Activated CD8-positive, alpha-beta T cell treated with anti-CD3 and anti-CD28 coated beads, Interleukin-2, amount 10 ng/mL, durations not matched to agents 7 days and 5 days (primary cell): ENCODE measurements around the gene LGR4. TPM values are rescaled to one million over a fixed set of nuclear protein-coding genes. Genes with fewer than 3 reads are reported as not detected.

Experiments used
- ATAC-seq: fragments of 150-1000 bp; cut with Tn5 transposase; one replicate; pipeline ENCODE4 v1.10.0; 2021; ENCODE audit warnings: moderate library complexity
- CTCF ChIA-PET: fragments of 350-600 bp; sonication (Branson Sonifier 250); formaldehyde crosslinking; loops from one replicate; lab custom pipeline; 2021; ENCODE audit warnings: antibody characterized with exemption; lab: Charles Lee
- POLR2A ChIA-PET: fragments of 350-600 bp; sonication (Branson Sonifier 250); formaldehyde crosslinking; loops from one replicate; lab custom pipeline; 2021; ENCODE audit warnings: antibody characterized with exemption; lab: Charles Lee
- DNase-seq: peaks from one replicate; pipeline ENCODE4 v3.0.0-alpha.2; 2020
- H3K27ac Mint-ChIP-seq: one replicate; pipeline ENCODE4 v1.8.0; 2021; ENCODE audit warnings: mild to moderate bottlenecking, mixed read lengths
- H3K27me3 Mint-ChIP-seq: one replicate; pipeline ENCODE4 v1.8.0; 2021; ENCODE audit warnings: low read depth, mixed read lengths
- H3K36me3 Mint-ChIP-seq: one replicate; pipeline ENCODE4 v1.8.0; 2021; ENCODE audit warnings: low read depth, mixed read lengths
- H3K4me1 Mint-ChIP-seq: one replicate; pipeline ENCODE4 v1.8.0; 2021; ENCODE audit warnings: low read depth, mixed read lengths
- H3K4me3 Mint-ChIP-seq: one replicate; pipeline ENCODE4 v1.8.0; 2021; ENCODE audit warnings: mild to moderate bottlenecking, mixed read lengths
- H3K9me3 Mint-ChIP-seq: one replicate; pipeline ENCODE4 v1.8.0; 2022; ENCODE audit warnings: mixed read lengths; ENCODE audit not compliant: insufficient read depth
- total RNA-seq, 2 experiments: library from RNA; stranded (reverse); gene quantifications; one replicate each; pipeline ENCODE4 v1.2.3, GENCODE V29; 2021

The LGR4 gene
- total RNA-seq, 2 experiments from 2014 or later = 0.05 TPM; not detected in 1

GRCh38 chr11:27437829-27438594, 34.6 kb downstream of the LGR4 start:
- Mint-ChIP-seq H3K9me3 (no peaks in the 10 kb centered on the region), H3K36me3 (no peaks in the 10 kb centered on the region), H3K4me1 (no peaks in the 10 kb centered on the region), H3K4me3 (no peak overlapping the region), H3K27ac (no peak overlapping the region), H3K27me3 (peaks cover 4% of the 10 kb centered on the region)
- POLR2A ChIA-PET = no interaction called here
- no peak for DNase-seq
- CTCF ChIA-PET = no interaction called here
- ATAC-seq = no peak

- ATAC-seq = no peak
Observed at GRCh38 chr11:27436916-27437315, 35.7 kb downstream of the LGR4 start.

DNA sequence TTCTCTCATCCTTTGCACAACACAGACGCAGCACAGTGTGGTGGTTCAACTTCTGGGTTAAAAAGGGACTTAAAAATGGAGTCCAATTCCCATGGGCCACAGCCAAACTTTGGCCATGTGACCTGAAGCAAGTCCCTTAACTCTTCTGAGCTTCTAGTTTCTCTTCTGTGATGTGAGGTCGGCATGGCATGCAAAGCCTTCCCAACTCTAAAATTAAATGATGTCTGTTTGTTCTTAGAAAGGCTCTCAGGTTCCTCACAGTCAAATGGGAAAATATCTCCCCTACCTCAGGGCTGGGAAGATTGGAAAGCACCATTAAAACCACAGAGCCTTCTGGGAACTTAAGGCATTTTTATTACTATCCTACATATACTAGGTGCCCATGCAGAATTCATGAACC, 38.8 kb downstream of the LGR4 start:
- CTCF ChIA-PET = no interaction called here

More at GRCh38 chr11:27436916-27437315, 35.7 kb downstream of the LGR4 start:
- CTCF ChIA-PET = no interaction called here
- Mint-ChIP-seq H3K4me3 (no peak overlapping the region), H3K4me1 (no peaks in the 10 kb centered on the region), H3K36me3 (no peaks in the 10 kb centered on the region), H3K27me3 (peaks cover 3% of the 10 kb centered on the region), H3K9me3 (no peaks in the 10 kb centered on the region), H3K27ac (no peak overlapping the region)
- POLR2A ChIA-PET = no interaction called here
- DNase-seq = no peak

DNA sequence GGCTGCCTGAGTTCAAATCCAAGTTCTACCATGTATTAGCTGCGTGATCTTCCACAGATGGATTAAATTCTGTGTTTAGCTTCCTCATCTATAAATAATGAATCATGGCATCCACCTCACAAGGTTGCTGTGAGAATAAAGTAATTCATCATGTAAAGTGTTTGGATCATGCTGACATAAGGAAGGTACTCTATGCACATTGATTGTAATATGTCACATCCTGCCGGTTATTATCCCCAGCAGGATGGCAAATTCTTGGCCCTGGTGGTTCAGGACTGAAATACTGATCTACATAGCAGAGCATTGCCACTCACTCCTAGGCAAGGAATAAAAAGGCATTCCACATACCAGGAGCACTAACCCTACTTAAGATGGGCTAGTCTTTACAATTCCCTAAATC, 40.8 kb downstream of the LGR4 start:
- no peaks in the 10 kb centered on the region for H3K9me3 Mint-ChIP-seq
- ChIA-PET CTCF (no interaction called here), POLR2A (no interaction called here)
- DNase-seq (no peak), ATAC-seq (no peak)
- H3K36me3 Mint-ChIP-seq = no peaks in the 10 kb centered on the region
- H3K27ac Mint-ChIP-seq = no peak overlapping the region
- no peak overlapping the region for H3K4me3 Mint-ChIP-seq
- no peaks in the 10 kb centered on the region for H3K27me3 Mint-ChIP-seq
- no peaks in the 10 kb centered on the region for H3K4me1 Mint-ChIP-seq

More for the DNA sequence above, 38.8 kb downstream of the LGR4 start:
- Mint-ChIP-seq H3K4me3 (no peak overlapping the region), H3K36me3 (no peaks in the 10 kb centered on the region), H3K27me3 (no peaks in the 10 kb centered on the region), H3K27ac (no peak overlapping the region), H3K4me1 (no peaks in the 10 kb centered on the region), H3K9me3 (no peaks in the 10 kb centered on the region)
- POLR2A ChIA-PET = no interaction called here
- ATAC-seq = no peak
- no peak for DNase-seq

- CTCF ChIA-PET = interaction anchor here (1.2 kb wide), 1 partner anchor 9 kb away, joined by 3 read pairs; no protein-coding TSS in a partner anchor
- no peaks in the 10 kb centered on the region for H3K27me3 Mint-ChIP-seq
- H3K4me3 Mint-ChIP-seq = no peak overlapping the region
- ATAC-seq (no peak), DNase-seq (no peak)
- H3K4me1 Mint-ChIP-seq = no peaks in the 10 kb centered on the region
- no peak overlapping the region for H3K27ac Mint-ChIP-seq
- no peaks in the 10 kb centered on the region for H3K36me3 Mint-ChIP-seq
- no peaks in the 10 kb centered on the region for H3K9me3 Mint-ChIP-seq
- POLR2A ChIA-PET = no interaction called here
Observed at GRCh38 chr11:27429761-27430393, 42.7 kb downstream of the LGR4 start.

DNA sequence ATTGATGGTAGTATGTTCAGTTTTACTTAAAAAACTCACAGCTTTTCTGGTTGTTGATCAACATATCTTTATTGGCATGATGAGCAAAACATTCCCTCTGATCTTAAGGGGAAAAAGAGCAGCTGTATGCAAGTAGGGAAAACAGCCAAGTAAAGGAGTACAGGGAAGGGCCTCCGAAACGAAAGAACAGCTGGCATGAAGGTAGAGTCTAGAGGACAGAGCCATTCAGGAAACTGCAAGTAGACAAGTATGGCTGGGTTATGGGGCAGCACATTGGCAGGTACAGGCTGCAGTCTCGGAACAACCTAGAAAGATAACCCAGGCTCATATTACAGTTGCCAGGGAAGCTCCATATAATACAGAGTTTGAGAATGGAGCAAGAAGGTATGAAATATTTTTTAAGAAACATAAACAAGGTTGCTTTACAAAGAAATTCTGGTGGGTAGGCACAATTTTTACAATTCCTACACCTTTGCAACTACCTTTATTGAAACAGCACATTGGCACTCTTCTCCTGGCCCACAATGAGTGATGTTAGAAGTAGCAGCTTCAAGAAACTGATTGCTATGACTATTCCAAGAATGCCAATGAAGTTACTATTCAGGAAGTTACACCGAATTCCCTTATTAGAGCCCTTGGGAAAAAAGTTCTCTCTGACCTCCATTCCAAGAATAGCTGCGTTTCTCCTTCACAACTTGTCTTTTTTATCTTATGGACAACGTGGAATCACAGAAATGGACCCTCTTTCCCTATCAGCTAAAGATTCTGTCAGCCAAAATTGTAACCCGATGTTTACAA, 45.2 kb downstream of the LGR4 start:
- H3K27ac Mint-ChIP-seq = no peak overlapping the region
- DNase-seq = no peak

DNA sequence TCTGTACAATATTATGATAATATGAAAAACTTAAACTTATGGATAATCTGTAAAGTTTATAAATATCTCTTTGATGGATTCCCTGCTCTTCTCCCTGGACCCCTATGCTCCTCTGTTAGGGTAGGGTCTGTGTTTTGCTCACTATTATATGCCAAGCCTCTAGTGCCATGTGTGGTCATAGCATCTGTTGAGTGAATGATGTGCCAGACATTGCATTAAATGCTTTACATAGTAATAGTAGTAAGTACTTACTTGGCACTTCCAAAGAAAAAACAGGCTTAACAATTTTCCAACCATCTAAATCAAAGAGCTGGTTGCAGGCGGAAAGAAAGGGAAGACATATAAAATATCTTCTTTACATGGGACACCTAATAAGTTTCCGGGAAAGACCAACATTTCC, 46.8 kb downstream of the LGR4 start:
- no peaks in the 10 kb centered on the region for H3K36me3 Mint-ChIP-seq
- no peaks in the 10 kb centered on the region for H3K9me3 Mint-ChIP-seq
- no peak overlapping the region for H3K27ac Mint-ChIP-seq
- H3K4me1 Mint-ChIP-seq = no peaks in the 10 kb centered on the region
- ChIA-PET POLR2A (no interaction called here), CTCF (no interaction called here)
- DNase-seq (no peak), ATAC-seq (no peak)
- no peak overlapping the region for H3K4me3 Mint-ChIP-seq
- no peaks in the 10 kb centered on the region for H3K27me3 Mint-ChIP-seq

More for the DNA sequence above, 45.2 kb downstream of the LGR4 start:
- Mint-ChIP-seq H3K9me3 (no peaks in the 10 kb centered on the region), H3K4me3 (no peak overlapping the region), H3K4me1 (no peaks in the 10 kb centered on the region), H3K36me3 (no peaks in the 10 kb centered on the region), H3K27me3 (no peaks in the 10 kb centered on the region)
- ATAC-seq = no peak
- CTCF ChIA-PET = no interaction called here
- POLR2A ChIA-PET = no interaction called here

DNA sequence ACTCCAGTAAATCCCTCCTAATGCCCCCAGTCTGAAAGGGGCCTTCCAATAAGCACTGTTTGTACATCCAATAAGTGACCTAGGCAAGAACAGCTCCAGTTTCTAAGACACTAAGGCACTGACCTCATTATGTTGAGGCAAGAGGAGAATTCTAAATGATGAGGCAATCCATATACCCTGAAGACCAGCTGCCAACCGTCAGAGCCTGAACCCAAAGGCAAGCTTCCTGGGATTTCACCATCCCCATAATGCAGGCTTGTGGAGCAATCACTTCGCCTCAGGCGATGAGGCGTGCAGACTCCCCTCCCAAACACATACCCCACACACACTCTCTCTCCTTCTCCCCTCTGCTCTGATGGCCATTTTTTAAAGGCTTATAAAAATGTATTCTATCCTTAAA, 49.5 kb downstream of the LGR4 start:
- POLR2A ChIA-PET = no interaction called here
- CTCF ChIA-PET = interaction anchor here (0.9 kb wide), 1 partner anchor 63 kb away, joined by 4 read pairs; no protein-coding TSS in a partner anchor
- DNase-seq (no peak), ATAC-seq (no peak)
- Mint-ChIP-seq H3K4me3 (no peak overlapping the region), H3K36me3 (no peaks in the 10 kb centered on the region), H3K27ac (no peak overlapping the region), H3K9me3 (no peaks in the 10 kb centered on the region), H3K27me3 (no peaks in the 10 kb centered on the region), H3K4me1 (no peaks in the 10 kb centered on the region)

DNA sequence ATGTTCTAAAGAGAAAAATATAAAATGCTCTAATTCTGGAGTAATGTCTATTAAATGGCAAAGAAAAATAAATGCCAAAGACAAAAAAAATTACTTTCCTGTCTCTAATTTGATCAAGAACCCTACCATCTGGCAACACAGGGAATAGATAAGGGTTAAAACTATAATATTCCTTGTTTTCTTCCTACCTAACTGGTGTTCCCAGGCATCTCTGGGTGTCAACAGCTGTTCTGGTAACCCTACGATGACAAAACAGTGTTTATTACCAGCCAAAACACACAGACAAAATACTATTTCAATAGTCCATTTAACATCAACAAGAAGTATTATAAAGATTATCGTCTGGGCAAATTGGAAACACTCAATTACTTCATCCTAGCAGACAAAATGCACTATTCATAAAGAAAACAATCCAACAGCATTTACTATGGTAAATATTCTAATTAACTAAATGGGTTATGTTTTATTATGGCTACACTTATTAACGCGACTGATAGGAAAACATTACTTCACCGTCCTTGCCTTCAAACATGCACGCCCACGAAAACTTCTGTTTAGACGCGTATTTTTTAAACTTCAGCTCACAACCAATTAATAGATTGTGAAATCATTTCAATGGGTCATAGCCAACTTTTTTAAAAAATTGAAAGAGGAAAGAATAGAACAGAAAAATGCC, 50.6 kb downstream of the LGR4 start:
- no peak for DNase-seq
- H3K9me3 Mint-ChIP-seq = no peaks in the 10 kb centered on the region
- ChIA-PET CTCF (interaction anchor here (0.9 kb wide), 1 partner anchor 64 kb away, joined by 4 read pairs; no protein-coding TSS in a partner anchor), POLR2A (no interaction called here)
- no peaks in the 10 kb centered on the region for H3K4me1 Mint-ChIP-seq
- H3K4me3 Mint-ChIP-seq = no peak overlapping the region
- H3K27ac Mint-ChIP-seq = no peak overlapping the region
- ATAC-seq = no peak
- peaks cover 2% of the 10 kb centered on the region for H3K27me3 Mint-ChIP-seq
- H3K36me3 Mint-ChIP-seq = no peaks in the 10 kb centered on the region

- Mint-ChIP-seq H3K4me3 (no peak overlapping the region), H3K9me3 (no peaks in the 10 kb centered on the region), H3K36me3 (no peaks in the 10 kb centered on the region), H3K27ac (no peak overlapping the region), H3K4me1 (no peaks in the 10 kb centered on the region), H3K27me3 (peaks cover 2% of the 10 kb centered on the region)
- no peak for DNase-seq
- ChIA-PET CTCF (interaction anchor here (0.7 kb wide), 1 partner anchor 9 kb away, joined by 3 read pairs; no protein-coding TSS in a partner anchor), POLR2A (no interaction called here)
- no peak for ATAC-seq
Observed at GRCh38 chr11:27420722-27421572, 51.6 kb downstream of the LGR4 start.

- ChIA-PET CTCF (no interaction called here), POLR2A (no interaction called here)
- no peaks in the 10 kb centered on the region for H3K9me3 Mint-ChIP-seq
- no peak overlapping the region for H3K27ac Mint-ChIP-seq
- H3K27me3 Mint-ChIP-seq = peaks cover 2% of the 10 kb centered on the region
- no peaks in the 10 kb centered on the region for H3K4me1 Mint-ChIP-seq
- DNase-seq (no peak), ATAC-seq (no peak)
- H3K36me3 Mint-ChIP-seq = no peaks in the 10 kb centered on the region
- no peak overlapping the region for H3K4me3 Mint-ChIP-seq
Observed at GRCh38 chr11:27420217-27420616, 52.4 kb downstream of the LGR4 start.
